BE2C (cell line): ENCODE results near the gene YWHAB.

Experiments used
- DNase-seq: peaks from one replicate; pipeline ENCODE4 v3.0.0-alpha.2; 2020
- H3K27me3 ChIP-seq: fragments of 250-450 bp; sonication (Bioruptor Pico); 2 replicates; pipeline ENCODE4 v1.5.1; 2020; ENCODE audit warnings: mild to moderate bottlenecking
- H3K36me3 ChIP-seq: fragments of 250-450 bp; sonication (Bioruptor Pico); 2 replicates; pipeline ENCODE4 v1.5.1; 2020; ENCODE audit warnings: mild to moderate bottlenecking
- H3K4me1 ChIP-seq: fragments of 250-450 bp; sonication (Bioruptor Pico); 2 replicates; pipeline ENCODE4 v1.5.1; 2020
- H3K4me3 ChIP-seq: 2 replicates; pipeline ENCODE4 v1.5.1; 2011; ENCODE audit warnings: low read depth, low read length
- H3K9me3 ChIP-seq: fragments of 250-450 bp; sonication (Bioruptor Pico); 2 replicates; pipeline ENCODE4 v1.5.1; 2020
- CTCF ChIP-seq: IDR thresholded peaks from 2 replicates; pipeline ENCODE4 v1.5.1; 2012; ENCODE audit warnings: mild to moderate bottlenecking, low read depth, low read length

The YWHAB gene

GRCh38 chr20:44886828-44887227, 1.3 kb downstream of the YWHAB start:
- Histone ChIP-seq H3K36me3 (peaks cover 15% of the 10 kb centered on the region), H3K27me3 (no peaks in the 10 kb centered on the region), H3K4me1 (peaks cover 5% of the 10 kb centered on the region; the same call in 1 of the 2 replicates), H3K9me3 (no peaks in the 10 kb centered on the region), H3K4me3 (peak overlapping the region; percentile 92)
- DNase-seq: no peak
- no peak for TF ChIP-seq CTCF

GRCh38 chr20:44887466-44887865, 2.0 kb downstream of the YWHAB start:
- Histone ChIP-seq H3K4me1 (peaks cover 5% of the 10 kb centered on the region; the same call in 1 of the 2 replicates), H3K4me3 (peak overlapping the region; percentile 92), H3K36me3 (peaks cover 16% of the 10 kb centered on the region), H3K9me3 (no peaks in the 10 kb centered on the region), H3K27me3 (no peaks in the 10 kb centered on the region)
- no peak for TF ChIP-seq CTCF
- DNase-seq: no peak

- no peak for DNase-seq
- no peaks in the 10 kb centered on the region for H3K27me3 ChIP-seq
- no peaks in the 10 kb centered on the region for H3K9me3 ChIP-seq
- H3K4me1 ChIP-seq: peaks cover 5% of the 10 kb centered on the region; the same call in 1 of the 2 replicates
- peak; percentile 34 for TF ChIP-seq CTCF
- H3K4me3 ChIP-seq: no peak overlapping the region
- H3K36me3 ChIP-seq: peaks cover 16% of the 10 kb centered on the region
Observed at GRCh38 chr20:44888226-44889103, 3.0 kb downstream of the YWHAB start.

- Histone ChIP-seq H3K4me1 (no peaks in the 10 kb centered on the region), H3K36me3 (peaks cover 20% of the 10 kb centered on the region), H3K9me3 (no peaks in the 10 kb centered on the region), H3K4me3 (no peak overlapping the region), H3K27me3 (no peaks in the 10 kb centered on the region)
- TF ChIP-seq CTCF: no peak
- DNase-seq: no peak
Observed at GRCh38 chr20:44891826-44892225, 6.3 kb downstream of the YWHAB start.

GRCh38 chr20:44894959-44895358, 9.5 kb downstream of the YWHAB start:
- Histone ChIP-seq H3K36me3 (peaks cover 18% of the 10 kb centered on the region), H3K4me3 (no peak overlapping the region), H3K4me1 (no peaks in the 10 kb centered on the region), H3K9me3 (no peaks in the 10 kb centered on the region), H3K27me3 (no peaks in the 10 kb centered on the region)
- no peak for DNase-seq
- TF ChIP-seq CTCF: no peak

- no peak for DNase-seq
- no peak for TF ChIP-seq CTCF
- H3K4me3 ChIP-seq: no peak overlapping the region
- no peaks in the 10 kb centered on the region for H3K9me3 ChIP-seq
- H3K27me3 ChIP-seq: no peaks in the 10 kb centered on the region
- H3K4me1 ChIP-seq: no peaks in the 10 kb centered on the region
- H3K36me3 ChIP-seq: peaks cover 20% of the 10 kb centered on the region
Observed at GRCh38 chr20:44896583-44896982, 11.1 kb downstream of the YWHAB start.
